GM15510 (cell line): ENCODE results near the gene RASGEF1B.

ENCODE experiments used
- POLR2A ChIP-seq: IDR thresholded peaks from 3 replicates; pipeline ENCODE4 v1.6.1; 2011; ENCODE audit warnings: borderline replicate concordance; ENCODE audit not compliant: insufficient read length; ENCODE audit errors: extremely low read depth

Gene RASGEF1B

GRCh38 chr4:81455897-81456296, 15.8 kb downstream of the RASGEF1B start:
- no peak for TF ChIP-seq POLR2A

GRCh38 chr4:81454948-81455347, 16.8 kb downstream of the RASGEF1B start:
- no peak for TF ChIP-seq POLR2A

GRCh38 chr4:81454499-81454898, 17.2 kb downstream of the RASGEF1B start:
- no peak for TF ChIP-seq POLR2A

GRCh38 chr4:81453024-81453423, 18.7 kb downstream of the RASGEF1B start:
- no peak for TF ChIP-seq POLR2A

- TF ChIP-seq POLR2A = no peak
Observed at GRCh38 chr4:81452452-81453006, 19.2 kb downstream of the RASGEF1B start.

- TF ChIP-seq POLR2A = no peak
Observed at GRCh38 chr4:81449015-81449414, 22.7 kb downstream of the RASGEF1B start.

- TF ChIP-seq POLR2A = no peak
Observed at GRCh38 chr4:81447566-81448229, 24.0 kb downstream of the RASGEF1B start.

- TF ChIP-seq POLR2A = no peak
Observed at GRCh38 chr4:81446634-81447033, 25.1 kb downstream of the RASGEF1B start.

- TF ChIP-seq POLR2A = no peak
Observed at GRCh38 chr4:81445196-81445595, 26.5 kb downstream of the RASGEF1B start.

- no peak for TF ChIP-seq POLR2A
Observed at GRCh38 chr4:81442484-81443085, 29.1 kb downstream of the RASGEF1B start.

GRCh38 chr4:81440949-81441348, 30.8 kb downstream of the RASGEF1B start:
- no peak for TF ChIP-seq POLR2A

GRCh38 chr4:81436941-81437574, 34.6 kb downstream of the RASGEF1B start:
- no peak for TF ChIP-seq POLR2A

GRCh38 chr4:81436096-81436495, 35.6 kb downstream of the RASGEF1B start:
- no peak for TF ChIP-seq POLR2A

- no peak for TF ChIP-seq POLR2A
Observed at GRCh38 chr4:81432825-81433224, 38.9 kb downstream of the RASGEF1B start.

- no peak for TF ChIP-seq POLR2A
Observed at GRCh38 chr4:81431971-81432370, 39.7 kb downstream of the RASGEF1B start.

- no peak for TF ChIP-seq POLR2A
Observed at GRCh38 chr4:81429607-81430006, 42.1 kb downstream of the RASGEF1B start.

GRCh38 chr4:81429031-81429430, 42.7 kb downstream of the RASGEF1B start:
- no peak for TF ChIP-seq POLR2A

GRCh38 chr4:81428002-81428401, 43.7 kb downstream of the RASGEF1B start:
- no peak for TF ChIP-seq POLR2A
